Neural progenitor cell (in vitro differentiated cells): Measurements from ENCODE around the gene TRIM10.

ENCODE experiments used
- EZH2 ChIP-seq: fragments of 200-600 bp; sonication (generic); IDR thresholded peaks from 2 replicates; pipeline ENCODE4 v1.6.1; 2017; ENCODE audit warnings: antibody characterized with exemption, mild to moderate bottlenecking, moderate library complexity
- TF ChIP-seq, protein P1 (sequence below): fragments of 200-600 bp; sonication (generic); IDR thresholded peaks from 2 replicates; pipeline ENCODE4 v1.5.1; 2017; ENCODE audit warnings: antibody characterized with exemption, mild to moderate bottlenecking

GRCh38 chr6:30111266-30111856 is 49.6 kb downstream of the TRIM10 start:
- TF ChIP-seq, protein P1, sequence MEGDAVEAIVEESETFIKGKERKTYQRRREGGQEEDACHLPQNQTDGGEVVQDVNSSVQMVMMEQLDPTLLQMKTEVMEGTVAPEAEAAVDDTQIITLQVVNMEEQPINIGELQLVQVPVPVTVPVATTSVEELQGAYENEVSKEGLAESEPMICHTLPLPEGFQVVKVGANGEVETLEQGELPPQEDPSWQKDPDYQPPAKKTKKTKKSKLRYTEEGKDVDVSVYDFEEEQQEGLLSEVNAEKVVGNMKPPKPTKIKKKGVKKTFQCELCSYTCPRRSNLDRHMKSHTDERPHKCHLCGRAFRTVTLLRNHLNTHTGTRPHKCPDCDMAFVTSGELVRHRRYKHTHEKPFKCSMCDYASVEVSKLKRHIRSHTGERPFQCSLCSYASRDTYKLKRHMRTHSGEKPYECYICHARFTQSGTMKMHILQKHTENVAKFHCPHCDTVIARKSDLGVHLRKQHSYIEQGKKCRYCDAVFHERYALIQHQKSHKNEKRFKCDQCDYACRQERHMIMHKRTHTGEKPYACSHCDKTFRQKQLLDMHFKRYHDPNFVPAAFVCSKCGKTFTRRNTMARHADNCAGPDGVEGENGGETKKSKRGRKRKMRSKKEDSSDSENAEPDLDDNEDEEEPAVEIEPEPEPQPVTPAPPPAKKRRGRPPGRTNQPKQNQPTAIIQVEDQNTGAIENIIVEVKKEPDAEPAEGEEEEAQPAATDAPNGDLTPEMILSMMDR, result no peak
- TF ChIP-seq EZH2, result no peak
